Central memory CD4-positive, alpha-beta T cell (primary cell): ENCODE results near the gene CCDC80.

Experiments
- DNase-seq: peaks from one replicate; pipeline ENCODE4 v3.0.0; 2022

Gene CCDC80

DNA sequence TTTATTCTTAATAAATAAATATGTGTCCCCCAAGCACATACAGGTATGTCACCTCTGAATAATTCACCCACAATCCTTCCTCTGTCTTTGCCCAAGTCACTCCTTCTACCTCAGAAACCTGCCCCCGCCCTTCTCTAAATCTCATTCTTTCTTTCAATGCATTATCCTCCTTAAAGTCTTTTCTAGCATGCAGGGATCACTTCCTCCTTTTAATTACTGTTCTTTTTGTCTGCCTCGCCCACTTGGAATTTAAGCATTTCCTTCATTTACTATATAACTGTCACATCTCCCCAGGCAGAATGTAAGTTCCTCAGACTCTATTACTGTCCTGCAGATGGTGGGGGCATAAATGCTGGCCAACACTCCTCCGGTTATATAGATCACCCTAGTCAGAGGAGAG, 7.8 kb downstream of the CCDC80 start:
- no peak for DNase-seq

GRCh38 chr3:112632596-112632995, 8.3 kb downstream of the CCDC80 start:
- DNase-seq = no peak

GRCh38 chr3:112631257-112631656, 9.7 kb downstream of the CCDC80 start:
- DNase-seq = no peak

- no peak for DNase-seq
Measured at GRCh38 chr3:112629425-112629824, 11.5 kb downstream of the CCDC80 start.

- no peak for DNase-seq
Measured at GRCh38 chr3:112627919-112628466, 12.9 kb downstream of the CCDC80 start.

DNA sequence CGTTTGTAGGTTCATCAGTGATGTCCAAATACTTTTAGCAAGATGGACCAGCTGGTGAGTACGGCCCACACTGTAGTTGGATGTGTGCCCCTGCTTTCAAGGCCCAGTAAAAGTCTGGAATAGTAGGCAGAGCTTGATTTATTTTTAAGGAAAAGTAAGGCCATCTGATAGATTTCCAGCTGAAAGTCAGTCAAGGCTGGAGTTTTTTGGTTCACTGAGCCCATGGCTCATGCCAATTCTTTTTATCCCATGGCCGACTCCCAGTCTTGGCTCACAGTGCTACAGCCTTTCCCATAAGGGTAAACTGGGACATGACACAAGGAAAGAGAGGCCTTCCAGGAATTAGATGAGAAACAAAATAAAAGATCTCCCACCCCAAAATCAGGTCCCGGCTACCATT, 13.5 kb downstream of the CCDC80 start:
- DNase-seq = no peak

DNA sequence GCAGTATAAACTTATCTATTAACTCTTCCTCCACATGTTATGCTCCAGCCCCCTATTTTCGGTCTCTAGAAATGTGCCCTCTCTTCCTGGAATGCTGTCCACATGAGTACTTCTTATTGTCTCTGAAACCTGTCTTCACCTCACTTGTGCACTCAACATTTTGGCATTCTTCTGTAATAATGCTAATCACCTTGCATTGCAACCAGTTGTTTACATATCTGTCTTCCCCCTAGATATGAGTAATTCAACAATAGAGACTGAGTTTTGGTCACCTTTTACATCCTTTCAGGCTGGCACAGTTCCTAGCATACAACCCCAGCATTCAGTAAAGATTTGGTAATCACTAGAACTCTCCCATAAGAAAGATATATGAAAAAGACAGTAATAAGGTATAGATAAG, 17.2 kb downstream of the CCDC80 start:
- DNase-seq = no peak

- DNase-seq = no peak
Measured at GRCh38 chr3:112623213-112623612, 17.7 kb downstream of the CCDC80 start.

DNA sequence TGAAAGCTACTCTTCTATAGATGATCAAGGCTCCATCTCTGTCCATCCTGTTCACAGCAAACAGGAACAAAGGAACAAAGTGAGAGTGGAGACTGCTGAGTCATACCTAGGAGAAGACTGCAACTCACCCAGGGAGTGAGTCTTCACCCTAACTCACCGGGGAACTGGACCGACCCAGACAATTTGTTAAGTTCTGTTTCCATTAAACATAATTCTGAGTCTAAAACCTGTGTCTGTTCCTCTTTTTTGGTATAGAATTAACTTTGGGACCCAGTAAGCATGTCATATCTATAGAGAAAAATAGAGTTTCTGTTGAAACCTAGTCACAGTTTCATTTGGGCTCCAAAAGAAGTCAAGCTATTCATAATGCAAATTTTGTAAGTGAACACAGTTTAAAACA, 21.6 kb downstream of the CCDC80 start:
- no peak for DNase-seq

- no peak for DNase-seq
Measured at GRCh38 chr3:112617285-112617684, 23.7 kb downstream of the CCDC80 start.

DNA sequence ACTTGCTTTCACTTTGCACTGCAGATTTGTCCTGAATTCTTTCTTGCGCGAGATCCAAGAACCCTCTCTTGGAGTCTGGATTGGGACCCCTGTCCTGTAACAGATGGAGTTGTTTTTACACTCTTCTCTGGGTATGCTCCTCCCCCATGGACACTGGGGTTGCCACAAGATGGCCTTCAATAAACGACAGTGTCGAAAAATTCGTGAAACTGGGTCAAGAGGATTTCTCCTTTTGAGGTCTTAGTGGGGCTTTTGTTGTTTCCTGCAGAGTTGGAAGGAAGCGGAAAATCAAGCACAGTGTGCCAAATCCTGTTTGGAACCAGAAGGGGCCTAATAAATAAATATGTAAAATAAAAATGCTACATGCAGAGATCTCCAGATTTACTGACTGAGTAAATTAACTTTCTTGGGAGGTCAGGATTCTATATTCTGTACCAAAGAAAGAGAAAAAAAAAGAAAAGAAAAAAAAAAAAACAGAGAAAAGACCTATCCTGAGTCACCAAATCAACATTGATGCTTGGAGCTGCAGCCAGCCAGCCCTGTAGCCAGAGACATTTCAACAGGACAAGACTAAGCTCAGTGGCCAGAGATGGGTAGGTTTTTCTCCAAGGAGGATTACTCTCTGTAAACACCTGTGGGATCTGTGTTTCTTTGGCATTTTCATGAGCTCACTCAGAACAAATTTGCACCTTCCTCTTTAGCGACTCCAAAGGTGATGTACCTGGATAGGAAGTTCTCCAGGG, 24.8 kb downstream of the CCDC80 start:
- no peak for DNase-seq

DNA sequence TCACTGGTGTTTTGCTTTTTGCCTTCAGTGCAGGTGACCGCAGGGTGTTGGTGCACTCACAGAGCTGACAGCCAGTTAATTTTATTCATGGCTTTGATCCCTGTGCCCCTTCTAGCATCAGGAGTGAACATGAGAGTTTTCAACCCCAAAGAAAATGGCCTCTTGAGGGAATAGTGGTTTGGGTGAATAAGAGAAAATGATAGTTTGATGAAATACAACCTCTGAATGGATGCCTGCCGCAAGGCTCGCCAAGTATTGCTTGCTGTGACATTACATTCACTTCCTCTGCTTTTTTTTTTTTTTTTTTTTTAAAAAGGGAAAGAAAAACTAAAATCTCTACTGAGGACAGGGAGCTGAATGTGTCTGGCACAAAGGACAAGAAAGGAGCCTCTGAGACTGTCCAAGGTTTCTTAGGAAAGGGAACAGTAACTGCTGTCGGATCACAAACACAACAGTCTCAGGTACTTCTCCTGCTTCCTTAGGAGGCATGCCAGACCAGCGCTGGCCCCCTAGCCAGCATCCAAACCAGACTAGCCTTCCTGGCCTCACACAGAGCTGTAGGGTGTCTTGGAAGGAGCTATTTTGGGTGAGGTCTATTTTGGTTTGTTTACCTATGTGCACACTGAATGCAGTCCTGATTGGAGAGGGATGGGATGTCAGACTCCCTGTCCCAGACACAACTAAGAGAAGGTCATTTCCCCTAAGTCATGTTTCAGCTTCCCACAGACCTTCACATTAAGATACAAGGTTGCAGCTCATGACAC, 29.0 kb downstream of the CCDC80 start:
- DNase-seq = no peak

DNA sequence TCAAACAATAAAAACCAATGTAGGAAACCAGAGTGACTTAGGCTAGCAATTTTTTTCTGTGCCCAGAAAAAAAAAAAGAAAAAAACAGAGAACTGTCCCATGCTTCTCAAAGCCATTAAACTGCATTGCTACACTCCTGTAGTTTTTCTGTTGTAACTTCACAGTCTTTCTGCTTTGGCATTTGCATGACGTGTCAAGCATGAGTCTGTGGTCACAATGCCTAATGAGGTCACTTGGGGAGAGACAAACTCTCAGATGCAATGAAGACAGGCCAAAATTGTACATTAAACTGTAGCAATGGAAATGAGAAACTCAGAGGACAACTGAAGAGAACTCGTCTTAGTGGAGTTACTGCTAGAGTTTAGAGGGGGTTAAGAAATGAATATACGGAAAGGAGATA, 30.8 kb downstream of the CCDC80 start:
- no peak for DNase-seq

- no peak for DNase-seq
Measured at GRCh38 chr3:112607863-112608262, 33.1 kb downstream of the CCDC80 start.

- no peak for DNase-seq
Measured at GRCh38 chr3:112606098-112606497, 34.8 kb downstream of the CCDC80 start.

DNA sequence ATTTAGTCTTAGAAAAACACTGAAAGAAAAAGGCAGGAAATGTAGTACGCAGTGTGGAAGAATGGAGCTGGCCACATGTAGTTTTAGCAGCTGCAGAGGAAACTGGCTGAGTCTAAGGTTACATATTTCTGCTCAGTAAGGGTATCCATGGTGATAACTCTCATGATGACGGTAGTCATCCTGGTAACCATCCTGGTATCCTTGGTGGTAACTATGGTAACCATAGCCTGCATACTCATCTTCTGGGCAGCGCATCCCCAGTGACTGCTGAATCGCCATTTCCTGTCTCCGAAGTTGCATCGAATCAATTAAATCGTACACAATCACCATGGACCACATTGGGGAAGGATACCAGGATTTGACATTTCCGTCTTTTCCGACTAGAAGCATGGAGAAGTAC, 35.7 kb downstream of the CCDC80 start:
- no peak for DNase-seq

DNA sequence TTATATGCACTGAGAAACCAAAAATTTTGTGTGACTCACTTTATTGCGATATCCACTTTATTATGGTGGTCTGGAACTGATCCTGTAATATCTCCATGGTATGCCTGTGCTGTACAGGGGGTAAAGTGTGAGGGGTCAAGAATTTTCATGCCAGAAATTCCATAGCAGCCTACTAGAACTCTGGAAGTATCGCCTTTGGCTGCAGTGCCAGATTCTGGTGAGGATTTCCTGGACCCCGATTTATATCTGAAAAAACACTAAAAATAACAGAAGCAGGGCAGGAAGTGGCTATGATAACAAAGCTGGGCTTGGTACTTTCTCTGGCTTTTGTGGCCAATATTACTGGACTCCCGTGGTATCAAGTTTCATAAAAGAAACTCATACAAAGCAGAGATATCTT, 36.4 kb downstream of the CCDC80 start:
- no peak for DNase-seq

DNA sequence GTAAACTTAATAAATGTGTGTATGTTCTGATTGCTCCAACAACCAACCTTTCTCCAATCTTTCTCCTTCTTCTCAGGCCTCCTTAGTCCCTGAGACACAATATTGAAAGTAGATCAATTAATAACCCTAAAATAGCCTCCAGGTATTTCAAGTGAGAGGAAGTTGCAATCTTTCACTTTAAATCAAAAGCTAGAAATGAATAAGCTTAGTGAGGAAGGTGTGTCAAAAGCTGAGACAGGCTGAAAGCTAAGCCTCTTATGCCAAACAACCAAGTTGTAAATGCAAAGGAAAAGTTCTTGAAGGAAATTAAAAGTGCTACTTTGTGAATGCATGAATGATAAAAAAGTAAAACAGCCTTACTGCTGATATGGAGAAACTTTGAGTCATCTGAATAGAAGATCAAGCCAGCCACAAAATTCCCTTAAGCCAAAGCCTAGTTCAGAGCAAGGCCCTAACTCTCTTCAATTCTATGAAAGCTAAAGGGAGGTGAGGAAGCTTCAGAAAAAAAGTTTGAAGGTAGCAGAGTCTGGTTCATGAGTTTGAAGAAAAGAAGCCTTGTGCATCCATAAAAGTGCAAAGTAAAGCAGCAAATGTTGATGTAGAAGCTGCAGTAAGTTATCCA, 38.6 kb downstream of the CCDC80 start:
- DNase-seq = no peak

DNA sequence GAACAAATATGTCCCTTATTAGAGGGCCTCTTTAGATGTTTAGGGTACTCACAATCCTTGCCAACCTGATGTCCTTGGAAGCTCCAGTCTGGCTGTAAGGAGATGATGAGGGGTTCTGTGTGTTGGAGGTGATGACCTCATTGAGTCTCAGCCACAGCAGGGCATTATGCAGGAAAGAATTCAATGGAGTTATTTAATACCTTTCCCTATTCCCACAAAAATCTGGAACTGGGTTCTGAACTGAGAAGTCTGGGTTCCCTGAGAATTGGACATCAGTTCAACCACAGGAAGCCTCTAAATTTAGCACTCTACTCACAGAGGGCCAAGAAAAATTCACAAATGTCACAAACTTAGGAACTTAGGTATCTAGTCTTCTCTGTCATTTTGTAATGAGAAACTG, 42.2 kb downstream of the CCDC80 start:
- DNase-seq = no peak

DNA sequence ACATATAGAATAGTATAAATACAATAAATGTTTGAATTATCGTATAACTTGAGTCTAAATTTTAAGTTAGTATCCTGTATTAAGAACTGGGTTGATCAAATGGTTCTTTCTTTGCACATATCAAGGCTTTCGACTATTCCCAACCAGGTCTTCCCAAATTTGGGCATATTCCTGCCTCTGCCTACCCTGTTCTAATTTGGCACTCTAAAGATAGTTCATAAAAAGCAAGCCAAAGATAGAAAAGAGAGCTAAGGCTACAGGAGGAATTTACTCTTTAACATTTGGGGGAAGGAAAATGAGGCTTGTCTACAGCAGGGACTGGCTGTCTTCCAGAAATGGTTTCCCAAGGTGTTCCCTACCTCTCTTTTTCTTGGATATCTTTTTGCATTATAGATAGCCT, 43.0 kb downstream of the CCDC80 start:
- DNase-seq = no peak

- no peak for DNase-seq
Measured at GRCh38 chr3:112594856-112595255, 46.1 kb downstream of the CCDC80 start.

DNA sequence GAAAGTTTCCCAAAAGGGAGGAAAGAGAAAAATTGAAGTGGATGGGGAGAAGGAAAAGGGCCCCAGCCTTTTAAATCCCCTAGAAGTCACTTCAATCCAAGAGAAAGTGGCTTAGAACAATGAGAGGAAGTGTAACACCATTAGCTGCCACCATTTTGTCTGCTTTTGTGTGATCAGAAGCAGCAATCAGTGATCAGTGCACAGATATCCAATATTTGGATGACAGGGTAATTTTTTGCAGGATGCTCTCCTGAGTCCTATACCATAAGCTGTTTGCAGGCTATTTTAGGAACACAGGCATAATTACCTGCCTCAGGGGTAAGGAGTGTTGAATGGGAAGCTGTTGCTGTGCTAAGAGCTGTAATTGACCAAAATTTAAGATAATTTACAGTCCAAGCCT, 47.7 kb downstream of the CCDC80 start:
- no peak for DNase-seq

DNA sequence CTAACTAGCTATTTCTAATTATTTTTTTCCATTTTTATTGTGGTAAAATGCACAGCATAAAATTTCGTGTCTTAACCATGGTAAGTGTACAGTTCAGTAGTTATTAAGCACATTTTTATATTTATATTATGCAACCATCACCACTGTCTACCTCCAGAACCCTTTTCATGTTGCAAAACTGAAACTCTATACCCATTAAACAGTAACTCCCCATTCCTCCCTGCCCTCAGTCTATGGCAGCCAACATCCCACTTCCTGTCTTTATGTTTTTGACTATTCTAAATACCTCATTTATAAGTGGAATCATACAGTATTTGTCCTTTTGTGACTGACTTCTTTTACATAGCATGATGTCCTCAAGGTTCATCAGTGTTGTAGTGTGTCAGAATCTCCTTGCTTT, 53.6 kb downstream of the CCDC80 start:
- no peak for DNase-seq

DNA sequence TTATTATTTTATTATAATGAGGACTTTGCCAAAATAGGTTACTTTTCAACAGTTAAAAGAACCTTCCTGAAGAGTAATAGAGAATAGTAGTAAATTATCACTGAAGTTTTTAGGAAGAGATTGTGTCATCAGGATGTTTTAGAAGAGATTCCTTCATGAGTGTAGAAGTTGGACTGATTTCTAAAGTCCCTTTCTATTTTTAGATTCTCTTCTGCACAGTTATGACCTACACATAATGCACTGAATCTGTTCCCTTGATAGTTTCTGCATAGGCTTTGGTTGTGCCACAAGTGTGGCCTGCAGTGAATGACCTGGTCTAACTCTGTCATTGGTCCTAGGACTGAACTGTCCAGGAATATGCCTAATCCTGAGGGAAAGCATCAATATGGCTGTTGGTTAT, 55.2 kb downstream of the CCDC80 start:
- no peak for DNase-seq
